Right lobe of liver (tissue), 6 donors: Measurements from ENCODE around the gene BORCS5. TPM values are rescaled to one million over a fixed set of nuclear protein-coding genes. Genes with fewer than 3 reads are reported as not detected.
A peak's percentile ranks its signal among the peaks of the same experiment; 100 is the strongest.
"Not testable (repeated sequence)": the region's sequence is repeated elsewhere in the genome, so short reads cannot be mapped to it uniquely, and the experiment has no call there.

Source experiments
- ATAC-seq, 4 donors: fragments of 200-7000 bp; cut with Tn5 transposase; one replicate each; pipeline ENCODE4 v1.9.1; 2020; ENCODE audit warnings: mild to moderate bottlenecking in 4 of 4, moderate library complexity in 4 of 4
- DNase-seq, 3 donors: peaks; one replicate each; pipeline ENCODE4 v3.0.0-alpha.2; 2020
- H3K27ac ChIP-seq, 3 donors: fragments of 200-600 bp; one replicate each; pipeline ENCODE4 v1.8.0; 2022
- H3K27me3 ChIP-seq, 2 donors: fragments of 200-600 bp; one replicate each; pipeline ENCODE4 v1.8.0; 2022
- H3K36me3 ChIP-seq, 4 donors: fragments of 200-600 bp; sonication (generic) in 1 of 4; one replicate each; pipeline versions ENCODE4 v1.5.1 to v1.8.0; 2017 to 2022; ENCODE audit warnings: control low read depth in 1 of 4
- H3K4me1 ChIP-seq, 4 donors: fragments of 200-600 bp; sonication (generic) in 1 of 4; one replicate each; pipeline versions ENCODE4 v1.5.1 to v1.8.0; 2017 to 2022; ENCODE audit warnings: control low read depth in 1 of 4
- H3K4me3 ChIP-seq, 3 donors: fragments of 200-600 bp; one replicate each; pipeline ENCODE4 v1.8.0; 2022
- H3K9me3 ChIP-seq, 4 donors: fragments of 200-600 bp; sonication (generic) in 1 of 4; one replicate each; pipeline versions ENCODE4 v1.5.1 to v1.8.0; 2017 to 2022; ENCODE audit warnings: control low read depth in 1 of 4
- POLR2A ChIP-seq: fragments of 450-650 bp; IDR thresholded peaks from one replicate; pipeline ENCODE4 v1.6.1; 2017; ENCODE audit warnings: antibody characterized with exemption, mild to moderate bottlenecking
- WGBS: methylation state at CpG from one replicate; pipeline ENCODE4 v1.1.6; 2018; ENCODE audit warnings: low coverage, low lambda C conversion rate; ENCODE audit not compliant: insufficient coverage; ENCODE audit errors: missing lambda C conversion rate; 5-methylcytosine and 5-hydroxymethylcytosine counted together
- intact Hi-C, 2 donors: fragments of 100-400 bp; cut with DNase I; formaldehyde crosslinking; loops; one replicate each; pipeline versions ENCODE4 v1.11.2 to v1.14.1; 2022
- total RNA-seq, 6 experiments: library from RNA; depleted of rRNA in 2 of 6; stranded (reverse); fragments of >200 nt in 2 of 6; fragmentation: NEBNext Ultra II Directional in 3 of 6; extraction: Animal tissue kit (Norgen Biotek cat#: 25700) in 3 of 6; gene quantifications; one replicate each; pipeline versions ENCODE4 v1.1.0 to v1.2.4, GENCODE V29; 2016 to 2023
- TF ChIP-seq, protein P1 (sequence below), 4 donors: fragments of 200-600 bp in 3 of 4; fragments of 450-650 bp in 1 of 4; IDR thresholded peaks; one replicate each; pipeline versions ENCODE4 v1.5.1 to v1.8.0; 2016 to 2022; ENCODE audit warnings: antibody characterized with exemption in 4 of 4, mild to moderate bottlenecking in 2 of 4
- donor health status: DM: no; HTN: yes; CAD: no.
- donor health status: DM: no; HTN: no; CAD: no.
- donor health status: DM: no; HTN: no; CAD: no.
- donor health status: DM: no; HTN: yes; CAD: no.
- donor health status: DM: no; HTN: yes; CAD: no.

Gene BORCS5
- total RNA-seq, 6 experiments from 2014 or later: 6.0 to 11.1 (median 8.0) TPM

DNA sequence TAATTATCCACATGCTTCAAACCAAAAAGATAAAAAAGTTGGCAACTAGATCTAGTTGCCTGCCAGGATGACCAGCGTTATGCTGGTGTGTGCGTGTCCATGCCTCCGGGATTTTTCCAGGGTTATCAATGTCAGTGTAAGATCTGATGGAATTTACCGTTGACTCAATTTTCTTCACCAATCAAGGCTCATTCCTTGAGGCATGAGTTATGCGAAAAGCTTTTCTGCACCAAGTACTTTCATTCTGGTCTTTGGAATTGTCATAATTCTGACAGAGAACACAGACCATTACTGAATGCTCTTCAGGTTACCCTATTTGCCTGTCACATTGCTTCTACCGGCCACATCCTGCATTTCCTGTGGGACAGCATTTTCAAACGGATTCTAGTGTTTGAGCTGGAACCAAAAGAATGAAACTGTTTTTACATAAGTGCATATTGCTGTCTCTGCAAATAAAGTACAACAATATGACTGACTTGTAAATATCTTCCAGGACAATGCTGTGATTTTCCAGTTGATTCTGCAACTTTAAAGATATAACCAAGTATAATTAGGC is 114.0 kb downstream of the BORCS5 start:
- H3K4me3 ChIP-seq: no peak overlapping the region
- peaks cover 0 to 8% (median 0%) of the 10 kb centered on the region in 4 donors for H3K4me1 ChIP-seq
- H3K27ac ChIP-seq: no peak overlapping the region

GRCh38 chr12:12471982-12472961 is 115.4 kb downstream of the BORCS5 start:
- peaks cover 0 to 29% (median 7%) of the 10 kb centered on the region in 4 donors for H3K36me3 ChIP-seq
- H3K9me3 ChIP-seq, H3K27ac ChIP-seq, intact Hi-C loops, H3K4me1 ChIP-seq, H3K4me3 ChIP-seq, DNase-seq, H3K27me3 ChIP-seq, ATAC-seq: not testable (repeated sequence)
- WGBS: 100% methylated on average over 1 of the region's 37 CpGs

More for the DNA sequence above, 114.0 kb downstream of the BORCS5 start:
- H3K9me3 ChIP-seq: no peaks in the 10 kb centered on the region
- intact Hi-C loops: no loop called here
- TF ChIP-seq, protein P1, sequence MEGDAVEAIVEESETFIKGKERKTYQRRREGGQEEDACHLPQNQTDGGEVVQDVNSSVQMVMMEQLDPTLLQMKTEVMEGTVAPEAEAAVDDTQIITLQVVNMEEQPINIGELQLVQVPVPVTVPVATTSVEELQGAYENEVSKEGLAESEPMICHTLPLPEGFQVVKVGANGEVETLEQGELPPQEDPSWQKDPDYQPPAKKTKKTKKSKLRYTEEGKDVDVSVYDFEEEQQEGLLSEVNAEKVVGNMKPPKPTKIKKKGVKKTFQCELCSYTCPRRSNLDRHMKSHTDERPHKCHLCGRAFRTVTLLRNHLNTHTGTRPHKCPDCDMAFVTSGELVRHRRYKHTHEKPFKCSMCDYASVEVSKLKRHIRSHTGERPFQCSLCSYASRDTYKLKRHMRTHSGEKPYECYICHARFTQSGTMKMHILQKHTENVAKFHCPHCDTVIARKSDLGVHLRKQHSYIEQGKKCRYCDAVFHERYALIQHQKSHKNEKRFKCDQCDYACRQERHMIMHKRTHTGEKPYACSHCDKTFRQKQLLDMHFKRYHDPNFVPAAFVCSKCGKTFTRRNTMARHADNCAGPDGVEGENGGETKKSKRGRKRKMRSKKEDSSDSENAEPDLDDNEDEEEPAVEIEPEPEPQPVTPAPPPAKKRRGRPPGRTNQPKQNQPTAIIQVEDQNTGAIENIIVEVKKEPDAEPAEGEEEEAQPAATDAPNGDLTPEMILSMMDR (IDR thresholded peaks at IDR 0.05): no peak
- no peak for TF ChIP-seq POLR2A
- no peaks in the 10 kb centered on the region for H3K27me3 ChIP-seq
- ATAC-seq (no peak), DNase-seq (no peak)
- peaks cover 0 to 15% (median under 1%) of the 10 kb centered on the region in 4 donors for H3K36me3 ChIP-seq
- WGBS: 48% methylated on average over 6 of the region's 7 CpGs

- Histone ChIP-seq H3K27me3 (no peaks in the 10 kb centered on the region), H3K4me1 (peaks cover 0 to 4% (median 0%) of the 10 kb centered on the region in 4 donors), H3K36me3 (peaks cover 0 to 38% (median 11%) of the 10 kb centered on the region in 4 donors), H3K27ac (no peak overlapping the region), H3K4me3 (no peak overlapping the region), H3K9me3 (no peaks in the 10 kb centered on the region)
- ATAC-seq (no peak), DNase-seq (no peak)
- TF ChIP-seq POLR2A: no peak
- TF ChIP-seq, protein P1 (IDR thresholded peaks at IDR 0.05): no peak
- 90% methylated on average over 3 of the region's 4 CpGs for WGBS
- intact Hi-C loops: no loop called here
These were observed 116.3 kb downstream of the BORCS5 start for GRCh38 chr12:12473223-12473622.

- intact Hi-C loops: no loop called here
- ATAC-seq: no peak
- Histone ChIP-seq H3K27me3 (no peaks in the 10 kb centered on the region), H3K4me1 (no peaks in the 10 kb centered on the region), H3K27ac (peak overlapping the region in 1 of 3 donors; percentile 24), H3K4me3 (no peak overlapping the region), H3K36me3 (peaks cover 0 to 50% (median 13%) of the 10 kb centered on the region in 4 donors), H3K9me3 (no peaks in the 10 kb centered on the region)
- no peak for DNase-seq
- 73% methylated on average over 8 of the region's 8 CpGs for WGBS
- TF ChIP-seq POLR2A: no peak
- TF ChIP-seq, protein P1 (IDR thresholded peaks at IDR 0.05): no peak
These were observed 117.6 kb downstream of the BORCS5 start for GRCh38 chr12:12474471-12474928.
